SKM-1 treated with dmso at 0.1 percent for 144 hours (cell line): Measurements from ENCODE around the gene PIP4P1.
A peak's percentile ranks its signal among the peaks of the same experiment; 100 is the strongest.

Experiments used
- DNase-seq: peaks from one replicate; lab custom pipeline; 2025; ENCODE audit not compliant: unreplicated experiment; lab: John Stamatoyannopoulos, UW

Gene PIP4P1

DNA sequence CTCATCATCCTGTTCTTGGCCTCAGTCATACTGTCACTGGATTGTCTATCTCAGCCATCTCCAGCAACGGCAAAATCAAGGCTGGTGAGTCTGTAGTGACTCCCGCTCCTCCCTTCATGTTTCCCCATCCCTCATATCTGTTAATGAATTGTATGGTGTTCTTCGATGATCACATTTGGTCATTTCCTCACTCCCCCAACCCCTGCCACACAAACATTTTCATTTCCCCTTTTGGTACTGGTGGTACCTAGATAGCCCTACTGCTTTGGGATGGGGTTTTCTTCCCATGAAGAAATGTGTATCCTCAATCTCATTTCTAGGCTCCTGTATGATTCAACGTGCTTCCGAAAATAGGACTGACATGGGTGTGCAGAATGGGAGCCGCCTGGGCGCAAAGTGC lies 22.6 kb downstream of the PIP4P1 start:
- no peak for DNase-seq

DNA sequence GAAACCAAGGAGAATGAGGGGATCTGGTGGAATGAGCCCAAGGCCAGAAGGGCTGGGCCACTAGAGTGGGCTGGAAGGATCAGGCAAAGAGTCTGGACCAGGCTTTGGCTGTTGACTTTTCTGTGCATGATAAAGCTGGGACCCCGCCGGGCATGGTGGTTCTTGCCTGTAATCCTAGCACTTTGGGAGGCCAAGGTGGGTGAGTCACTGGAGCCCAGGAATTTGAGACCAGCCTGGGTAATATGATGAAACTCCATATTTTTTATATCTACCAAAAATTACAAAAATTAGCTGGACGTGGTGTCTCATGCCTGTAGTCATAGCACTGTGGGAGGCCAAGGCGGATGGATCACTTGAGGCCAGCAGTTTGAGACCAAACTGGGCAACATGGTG lies 24.9 kb downstream of the PIP4P1 start:
- no peak for DNase-seq

DNA sequence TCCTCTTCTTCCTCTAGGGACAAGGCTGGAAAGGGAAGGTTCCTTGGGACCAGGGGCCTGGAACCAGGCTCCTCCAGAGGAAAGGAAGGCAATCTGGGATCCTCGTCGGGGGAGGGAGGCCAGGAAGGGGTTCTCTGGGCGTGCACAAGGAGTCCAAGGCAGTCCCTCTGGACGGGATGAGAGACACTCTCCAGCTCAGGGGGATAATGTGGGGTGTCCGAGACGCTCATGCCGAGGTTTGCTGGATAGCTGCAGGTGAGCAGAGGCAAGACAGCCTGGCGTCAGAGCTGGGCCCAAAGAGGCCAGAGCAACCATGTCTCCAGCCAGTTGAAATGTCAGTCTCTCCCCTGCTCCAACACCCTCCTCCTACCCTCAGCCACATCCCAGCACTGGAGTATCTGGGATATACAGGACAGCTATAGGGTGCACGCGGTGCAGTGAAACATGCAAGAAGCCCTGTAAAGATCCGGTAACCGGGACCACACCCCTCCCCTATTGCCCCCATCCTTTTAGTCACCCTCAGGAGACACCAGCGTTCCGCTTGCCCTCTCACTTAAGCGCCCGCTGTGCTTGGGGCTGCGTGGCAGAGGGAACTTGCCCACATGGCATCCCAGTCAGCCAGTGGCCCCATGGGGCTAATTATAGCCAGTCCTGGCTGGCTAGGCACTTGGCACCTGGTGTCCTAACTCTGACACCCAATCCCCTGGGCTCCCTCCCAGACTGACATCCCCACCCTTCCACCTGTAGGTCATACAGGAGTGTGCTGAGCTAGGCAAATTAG lies 25.5 kb downstream of the PIP4P1 start, which contains the start of gene KLHL33:
TSS of gene KLHL33 (minus strand) at position 585 of the 781 bp plus-strand sequence. CDS start at position 230, 355 bp downstream.
- DNase-seq, result no peak

DNA sequence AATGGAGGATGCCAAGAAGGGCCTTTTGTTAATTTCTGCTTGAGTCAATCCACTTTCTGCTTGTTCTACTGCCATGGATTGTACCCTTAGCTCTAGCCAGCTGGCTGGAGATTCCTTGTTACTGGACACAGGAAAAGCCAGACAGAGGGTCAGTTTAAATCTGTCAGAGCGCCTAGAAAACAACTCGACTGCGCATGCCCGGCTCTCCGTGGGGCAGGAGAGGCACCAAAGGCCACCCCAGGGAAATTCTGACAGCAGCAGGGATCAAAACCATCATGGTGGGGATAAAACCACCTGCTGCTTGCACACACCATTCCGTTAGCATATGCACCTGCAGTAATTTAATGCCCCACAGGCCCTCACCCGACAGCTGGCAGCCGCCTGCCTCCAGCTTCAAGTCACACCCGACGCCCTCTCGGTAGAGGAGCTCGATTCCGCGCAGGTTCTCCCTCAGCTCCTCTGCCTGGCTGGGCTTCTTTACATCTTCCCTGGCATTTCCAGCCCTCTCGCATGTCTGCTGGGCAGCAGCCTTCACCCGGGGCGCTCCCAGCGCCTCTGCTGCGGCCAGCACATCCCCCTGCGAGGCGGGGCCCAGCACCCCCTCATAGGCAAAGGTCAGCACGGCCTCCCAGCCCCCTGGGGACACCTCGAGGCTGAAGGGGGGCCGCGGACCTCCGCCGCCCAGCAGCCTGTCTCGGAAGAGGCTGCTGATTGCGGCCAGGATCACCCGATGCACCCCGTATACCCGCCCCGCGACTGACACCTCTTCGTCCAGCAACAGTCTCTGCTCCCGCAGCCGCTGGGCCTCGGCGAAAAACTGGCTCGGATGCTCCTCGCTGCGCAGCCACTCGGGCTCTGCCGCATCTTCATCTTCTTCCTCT lies 26.3 kb downstream of the PIP4P1 start:
- no peak for DNase-seq

DNA sequence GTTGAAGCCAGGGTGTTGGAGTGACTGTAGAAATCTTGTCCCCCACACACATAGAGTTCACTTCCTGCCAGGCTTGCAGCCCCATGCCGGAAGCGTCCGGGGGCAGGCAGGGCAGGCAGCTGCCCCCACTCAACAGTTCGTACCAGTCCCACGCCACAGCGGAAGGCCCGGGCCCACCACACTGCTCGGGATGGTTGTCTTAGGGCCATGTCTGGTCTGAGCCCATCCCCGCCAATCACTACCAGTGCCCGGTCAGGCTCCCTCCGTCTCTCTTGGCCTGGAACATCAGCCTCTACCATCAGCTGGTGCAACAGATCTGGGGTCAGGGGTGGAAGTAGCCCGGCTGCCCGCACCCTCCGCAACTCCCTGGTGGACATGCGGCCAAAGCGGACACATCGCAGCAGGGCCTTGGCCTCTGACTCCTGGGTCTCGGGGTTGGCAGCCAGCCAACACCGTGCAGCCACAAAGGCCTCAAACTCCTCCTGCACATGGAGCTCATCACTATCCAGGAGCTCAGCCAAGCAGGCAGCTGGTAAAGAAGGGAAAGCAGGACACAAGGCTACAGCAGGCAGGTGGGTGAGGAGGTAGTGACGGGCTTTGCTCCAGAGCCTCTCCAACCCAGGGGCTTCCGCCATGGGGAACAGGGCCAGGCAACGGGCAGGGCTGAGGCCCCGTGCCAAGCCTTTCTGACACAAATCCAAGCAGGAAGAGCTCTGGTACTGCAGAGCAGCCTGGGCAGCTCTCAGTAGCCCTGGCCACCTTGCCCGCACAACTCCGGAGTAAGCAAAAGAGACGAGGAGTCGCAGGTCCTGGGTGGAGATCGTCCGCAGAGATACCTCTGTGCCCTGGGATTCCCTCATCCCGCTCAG lies 31.2 kb downstream of the PIP4P1 start:
- no peak for DNase-seq

DNA sequence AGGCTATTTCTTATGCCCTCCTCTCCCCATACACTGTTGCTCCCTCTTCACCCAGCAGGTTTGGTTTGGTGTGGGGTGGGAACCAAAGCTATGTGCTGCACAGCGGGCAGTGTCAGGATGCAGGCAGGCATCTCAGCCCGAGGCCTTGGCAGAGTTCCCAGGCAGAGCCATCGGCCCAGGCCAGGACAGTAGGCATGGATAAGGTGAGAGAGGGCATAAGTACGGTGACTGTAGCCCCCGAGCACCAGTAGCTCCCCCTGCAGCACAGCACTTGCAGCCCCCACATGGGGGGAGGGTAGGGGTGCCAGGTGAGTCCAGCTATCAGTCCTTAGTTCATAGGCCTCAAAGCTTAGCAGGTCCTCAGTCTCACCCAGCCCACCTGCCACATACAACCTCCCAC lies 32.4 kb downstream of the PIP4P1 start:
- DNase-seq, result no peak

DNA sequence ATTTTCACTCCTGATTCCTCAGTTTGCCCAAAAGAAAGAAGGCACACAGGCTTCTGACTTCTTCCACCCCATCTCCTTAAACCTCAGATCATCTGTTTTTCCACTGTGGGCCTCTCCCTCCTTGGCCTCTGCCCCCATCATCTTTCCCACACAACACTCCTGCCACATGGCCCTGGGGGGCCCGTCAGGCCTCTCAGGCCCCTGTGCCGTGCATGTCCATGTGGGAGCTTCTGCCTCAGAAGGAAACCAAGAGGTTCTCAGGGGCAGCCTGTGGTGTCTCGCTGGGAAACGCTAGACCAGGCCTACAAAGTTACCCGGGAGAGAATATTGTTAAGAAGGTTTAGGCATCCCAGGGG lies 33.2 kb downstream of the PIP4P1 start:
- no peak for DNase-seq

DNA sequence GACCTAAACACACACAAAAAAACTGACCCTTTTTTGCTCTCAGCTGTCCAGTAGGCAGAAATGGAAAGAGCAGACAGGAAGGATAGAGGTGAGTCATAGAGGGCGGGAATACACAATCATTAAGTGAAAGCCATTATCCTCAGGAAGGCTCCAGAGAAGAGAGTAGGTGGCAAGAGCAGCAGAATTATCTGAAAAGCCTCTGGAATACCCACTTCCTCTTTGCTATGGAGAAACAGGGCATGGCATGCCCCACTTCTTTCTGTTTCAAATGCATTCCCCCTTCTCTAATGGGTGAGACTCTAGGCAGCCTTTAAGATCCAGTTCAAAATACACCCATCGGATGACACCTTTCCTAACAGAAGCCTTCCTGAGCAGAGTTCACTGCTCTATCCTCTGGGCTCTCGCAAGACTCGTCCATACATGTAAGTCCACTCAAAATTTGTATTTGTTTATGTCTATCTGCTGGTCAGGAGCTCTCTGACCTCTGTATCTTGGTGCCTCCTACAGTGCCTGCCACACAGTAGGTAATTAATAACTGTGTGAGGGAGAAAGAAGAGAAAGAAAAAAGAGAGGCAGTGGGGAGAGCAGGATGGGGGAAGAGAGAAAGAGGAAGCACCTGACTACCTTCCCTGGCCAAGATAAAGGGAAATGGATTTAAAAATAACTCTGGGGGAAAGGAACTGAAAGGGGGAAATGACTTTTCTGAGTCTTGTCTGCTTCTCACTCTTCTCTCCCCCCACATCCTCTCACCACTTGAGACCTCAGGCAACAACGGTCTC lies 33.8 kb downstream of the PIP4P1 start:
- DNase-seq, result peak; percentile 74

DNA sequence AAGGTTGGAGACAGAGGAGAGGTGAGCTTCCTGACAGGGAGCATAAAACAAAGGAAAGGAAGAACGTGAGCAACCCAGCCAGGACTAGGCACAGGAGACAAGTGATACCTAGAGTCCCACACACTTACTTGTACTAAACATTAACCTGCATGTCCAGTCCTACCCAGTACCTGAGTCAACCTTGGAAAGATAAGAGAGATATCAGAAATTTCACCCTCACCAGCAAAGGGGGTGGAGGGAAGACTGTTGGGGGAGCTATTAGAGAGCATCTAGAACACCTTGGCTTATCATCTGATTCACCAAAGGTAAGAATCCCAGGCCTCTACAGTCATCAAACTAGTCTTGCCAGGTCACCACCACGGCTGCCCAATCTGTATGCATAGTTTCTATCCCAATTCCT lies 36.4 kb downstream of the PIP4P1 start:
- DNase-seq, result no peak

DNA sequence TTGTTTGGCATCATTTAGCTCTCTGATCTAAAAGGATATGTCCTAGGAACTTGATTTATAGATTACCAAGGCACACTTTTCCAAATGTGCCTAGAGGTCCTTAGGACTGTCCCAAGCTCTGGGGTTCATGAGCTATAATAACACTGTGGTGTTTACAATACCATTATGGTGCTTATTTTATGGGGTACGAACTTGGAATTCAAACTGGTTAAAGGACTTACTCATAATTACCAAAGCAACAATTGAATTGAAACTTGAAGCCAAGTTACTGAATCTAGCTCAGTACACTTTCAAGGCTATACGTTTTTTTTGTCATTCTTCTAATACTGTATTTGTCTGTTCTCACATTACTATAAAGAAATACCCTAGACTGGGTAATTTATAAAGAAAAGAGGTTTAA lies 38.3 kb downstream of the PIP4P1 start:
- DNase-seq, result no peak

DNA sequence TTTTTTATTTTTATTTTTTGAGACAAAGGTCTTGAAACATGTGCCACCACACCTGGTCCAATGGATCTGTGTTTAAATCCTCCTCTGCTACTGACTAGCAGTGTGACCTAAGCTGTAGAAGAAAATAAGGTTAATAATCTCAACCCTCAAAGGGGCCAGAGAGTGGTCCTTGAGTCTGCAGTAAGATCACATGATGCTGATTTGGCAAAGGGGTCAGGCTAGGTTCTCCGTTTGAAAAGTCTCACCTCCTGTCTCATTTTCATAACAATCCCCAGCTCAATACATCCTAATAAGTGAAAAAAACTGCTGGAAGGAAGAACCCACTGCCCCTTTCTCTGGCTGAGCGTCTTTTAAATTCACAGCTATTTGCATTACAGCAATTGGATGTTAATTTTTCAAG lies 40.0 kb downstream of the PIP4P1 start:
- DNase-seq, result no peak

DNA sequence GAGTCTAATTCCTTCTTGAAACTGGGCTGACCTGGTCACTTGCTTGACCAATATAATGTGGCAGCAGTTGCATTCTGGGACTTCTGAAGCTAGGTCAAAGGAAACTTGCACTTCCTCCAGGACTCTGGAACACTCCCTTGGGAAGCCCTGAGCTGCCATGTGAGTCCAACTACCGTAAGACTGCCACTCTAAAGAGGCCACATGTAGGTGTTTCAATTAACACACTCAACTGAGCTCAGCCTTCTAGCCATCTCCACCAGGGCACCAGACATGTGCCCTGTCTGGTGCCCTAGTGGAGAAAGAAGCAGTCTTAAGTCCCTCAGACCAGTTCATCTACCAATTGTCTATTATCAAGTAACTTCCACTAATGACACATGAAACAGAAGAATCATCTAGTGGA lies 41.8 kb downstream of the PIP4P1 start:
- DNase-seq, result no peak

DNA sequence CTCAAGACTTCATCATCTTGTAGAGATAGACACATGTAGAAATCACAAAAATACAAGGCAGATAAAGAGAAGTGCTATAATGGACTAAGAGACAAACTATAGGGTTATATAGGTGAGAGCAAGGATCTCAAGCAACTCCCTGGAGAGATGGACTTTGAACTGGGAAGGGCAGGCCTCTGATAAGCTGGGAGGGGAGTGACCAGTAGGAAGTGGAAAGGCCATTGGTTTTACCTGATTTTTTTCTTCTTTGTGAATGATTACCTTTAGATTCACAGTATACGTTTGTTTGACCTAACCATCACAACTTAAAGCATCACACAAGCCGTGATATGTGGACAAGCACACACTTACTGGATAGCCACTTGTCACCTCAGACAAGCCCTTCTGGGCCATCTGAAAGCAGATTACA lies 42.7 kb downstream of the PIP4P1 start:
- DNase-seq, result no peak

DNA sequence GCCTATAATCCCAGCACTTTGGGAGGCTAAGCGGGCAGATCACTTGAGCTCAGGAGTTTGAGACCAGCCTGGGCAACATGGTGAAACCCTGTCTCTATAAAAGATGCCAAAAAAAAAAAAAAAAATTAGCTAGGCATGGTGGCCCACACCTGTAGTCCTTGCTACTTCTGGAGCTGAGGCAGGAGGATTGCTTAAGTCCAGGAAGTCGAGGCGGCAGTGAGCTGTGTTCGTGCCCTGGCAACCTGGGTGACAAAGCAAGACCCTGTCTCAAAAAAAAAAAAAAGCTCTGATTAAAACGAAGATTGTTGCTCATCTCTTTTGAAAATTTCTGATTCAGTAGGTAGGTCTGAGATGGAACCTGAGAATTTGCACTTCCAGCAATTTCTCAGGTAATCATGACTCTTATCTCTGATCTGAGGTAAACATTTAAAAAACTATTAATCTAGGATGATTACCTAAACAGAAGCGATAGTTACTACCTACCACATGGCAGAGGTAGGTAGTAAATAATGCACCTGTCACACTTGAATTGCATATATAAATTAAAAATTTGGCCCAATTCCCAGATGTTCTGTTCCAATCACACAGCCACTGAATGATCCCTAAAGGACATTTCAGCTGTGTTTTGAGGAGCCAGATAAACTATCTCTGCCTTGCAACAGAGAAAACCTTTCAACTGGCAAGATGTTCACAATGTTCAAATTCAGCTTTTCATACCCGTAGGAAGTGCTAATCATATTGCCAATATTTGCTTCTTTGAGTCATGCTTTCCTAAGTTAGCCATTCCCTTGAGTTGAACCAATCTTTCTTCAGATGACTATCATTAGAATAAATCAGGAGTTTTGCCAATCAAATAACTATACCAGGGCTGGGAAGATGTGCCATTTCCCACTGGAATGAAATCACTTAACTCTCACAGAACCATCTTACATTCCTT lies 43.7 kb downstream of the PIP4P1 start:
- DNase-seq, result no peak

DNA sequence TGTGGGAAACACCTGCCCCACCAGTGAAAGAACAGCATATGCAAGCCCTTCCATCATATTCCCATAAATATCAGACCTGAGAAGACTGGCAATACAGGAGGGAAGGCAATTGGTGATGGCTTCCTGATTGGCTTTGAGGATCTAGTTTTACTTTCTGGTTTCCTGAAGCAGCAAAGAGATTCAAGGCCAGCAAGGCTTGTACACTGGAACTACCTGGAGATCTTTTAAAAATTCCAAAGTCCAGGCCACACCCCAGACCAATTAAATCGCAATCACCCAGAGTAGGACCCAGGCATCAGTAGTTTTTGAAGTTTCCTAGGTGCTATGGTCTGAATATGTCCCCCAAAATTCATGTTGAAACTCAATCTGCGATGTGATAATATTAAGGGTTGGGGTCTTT lies 45.0 kb downstream of the PIP4P1 start:
- no peak for DNase-seq

DNA sequence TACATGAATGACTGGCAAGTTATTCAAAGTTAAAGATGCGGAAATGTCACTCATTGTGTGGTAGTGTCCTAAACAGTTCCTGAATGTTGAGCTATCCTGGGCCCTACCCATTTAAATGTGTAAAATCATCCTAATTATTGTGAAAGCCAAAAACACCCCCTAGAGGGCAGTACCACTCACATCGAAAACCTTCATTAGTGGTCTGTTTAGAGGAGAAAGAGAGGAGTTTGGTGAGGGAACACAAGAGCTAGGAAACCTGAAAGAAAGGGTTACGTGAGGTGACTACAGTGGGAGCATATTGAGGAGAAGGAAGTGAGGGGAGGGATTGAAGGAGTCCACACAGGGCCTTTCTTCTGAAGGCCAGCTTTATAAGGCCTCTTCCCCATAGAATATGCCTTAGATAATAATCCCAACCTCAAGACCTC lies 45.4 kb downstream of the PIP4P1 start:
- peak; percentile 42 for DNase-seq

DNA sequence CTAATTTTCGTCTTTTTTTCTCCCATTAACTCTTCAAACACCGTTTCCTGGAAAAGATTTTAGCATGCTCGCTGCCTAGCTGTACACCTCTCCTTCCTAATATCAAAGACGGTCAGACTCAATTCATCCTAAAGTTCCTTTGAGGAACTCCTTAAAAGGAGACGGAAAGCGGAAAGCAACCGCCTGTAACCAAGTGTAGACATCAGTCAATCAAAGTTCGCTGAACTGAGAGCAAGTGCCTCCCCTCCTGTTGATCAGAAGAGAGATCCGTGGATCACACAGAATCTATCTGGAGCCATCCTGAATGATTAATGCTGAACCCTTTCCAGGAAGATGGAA lies 47.5 kb downstream of the PIP4P1 start:
- no peak for DNase-seq

DNA sequence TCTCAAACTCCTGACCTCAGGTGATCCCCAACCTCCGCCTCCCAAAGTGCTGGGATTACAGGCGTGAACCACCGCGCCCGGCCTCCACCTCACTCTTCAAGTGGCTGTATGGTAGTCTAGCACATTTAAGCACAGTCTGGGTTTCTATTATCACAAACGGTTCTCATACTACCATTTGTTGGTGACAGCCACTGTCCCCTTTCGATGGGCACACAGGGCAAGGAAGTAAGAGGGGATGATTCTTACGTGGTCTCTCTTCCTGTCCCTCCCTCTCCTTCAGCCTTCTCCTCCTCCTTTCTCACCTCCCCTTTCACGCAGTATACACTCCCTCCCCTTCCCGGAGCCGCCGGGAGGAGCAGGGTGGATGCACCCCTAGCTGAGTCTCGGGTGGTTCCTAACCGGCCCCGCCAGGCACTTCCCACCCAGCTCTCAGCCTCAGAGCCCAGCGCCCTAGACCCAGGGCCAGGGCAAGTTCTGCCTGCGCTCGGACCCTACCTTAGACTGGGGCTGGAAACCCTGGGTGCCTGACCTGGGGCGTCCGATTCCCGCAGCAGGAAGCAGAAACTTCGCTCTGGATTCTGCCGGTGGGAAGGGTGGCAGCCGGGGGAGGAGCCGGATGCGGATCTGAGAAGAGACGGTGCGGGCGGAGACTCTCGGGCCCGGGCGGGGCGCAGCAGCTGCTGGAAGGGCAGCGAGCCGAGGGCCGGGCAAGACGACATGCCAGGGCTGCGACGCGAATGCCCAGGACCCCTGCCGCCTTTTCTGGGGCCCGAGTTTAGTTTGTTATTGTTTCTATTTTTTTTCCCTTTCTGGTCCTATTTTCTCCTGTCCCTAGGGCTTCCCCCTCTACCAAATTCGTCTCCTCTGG lies 48.1 kb downstream of the PIP4P1 start, which contains the start of gene TEP1:
TSS of gene TEP1 (minus strand) at position 626 of the 868 bp plus-strand sequence. CDS start 5,062 bp downstream, outside the sequence.
- peak; percentile 15 for DNase-seq
